ENCODE measurements around the gene NDUFAF7.
A peak's percentile ranks its signal among the peaks of the same experiment; 100 is the strongest.

- TF ChIP-seq EZH2phosphoT487 (IDR thresholded peaks at IDR 0.05; ENCODE audit: borderline replicate concordance, low read length) = no peak
- peak; percentile 36; the same call in 1 of the 2 replicates for TF ChIP-seq CTCF (conservative IDR thresholded peaks at IDR 0.05; ENCODE audit: low read depth, low read length)
- no peak for TF ChIP-seq EZH2 (IDR thresholded peaks at IDR 0.05; ENCODE audit: low read length, unreplicated experiment)
Measured at GRCh38 chr2:37189452-37190153, 41.9 kb upstream of the NDUFAF7 start.
